AG09309 (cell line): ENCODE results near the gene GSK3B.
A peak's percentile ranks its signal among the peaks of the same experiment; 100 is the strongest.

ENCODE experiments used
- DNase-seq: peaks from one replicate; pipeline ENCODE4 v3.0.0-alpha.2; 2010; ENCODE audit warnings: low read depth
- H3K4me3 ChIP-seq: 2 replicates; pipeline ENCODE4 v1.5.1; 2011; ENCODE audit warnings: mild to moderate bottlenecking, low read depth, low read length, moderate library complexity; ENCODE audit not compliant: control insufficient read depth
- CTCF ChIP-seq: IDR thresholded peaks from 2 replicates; pipeline ENCODE4 v1.5.1; 2011; ENCODE audit warnings: mild to moderate bottlenecking, low read depth, low read length, inconsistent platforms; ENCODE audit not compliant: insufficient read depth, control insufficient read depth; ENCODE audit errors: missing control alignments

The GSK3B gene

GRCh38 chr3:119913021-119913420, 181.2 kb downstream of the GSK3B start:
- TF ChIP-seq CTCF = no peak

GRCh38 chr3:119912220-119912619, 182.0 kb downstream of the GSK3B start:
- no peak for DNase-seq
- no peak for TF ChIP-seq CTCF
- H3K4me3 ChIP-seq = no peak overlapping the region

More at GRCh38 chr3:119913021-119913420, 181.2 kb downstream of the GSK3B start:
- DNase-seq = peak; percentile 55
- H3K4me3 ChIP-seq = no peak overlapping the region

GRCh38 chr3:119911748-119912147, 182.5 kb downstream of the GSK3B start:
- no peak overlapping the region for H3K4me3 ChIP-seq
- DNase-seq = no peak
- TF ChIP-seq CTCF = no peak

- DNase-seq = no peak
- H3K4me3 ChIP-seq = no peak overlapping the region
- no peak for TF ChIP-seq CTCF
Measured at GRCh38 chr3:119902061-119902460, 192.2 kb downstream of the GSK3B start.

- H3K4me3 ChIP-seq = no peak overlapping the region
- DNase-seq = no peak
- no peak for TF ChIP-seq CTCF
Measured at GRCh38 chr3:119901148-119901547, 193.1 kb downstream of the GSK3B start.

- no peak for TF ChIP-seq CTCF
- no peak for DNase-seq
- no peak overlapping the region for H3K4me3 ChIP-seq
Measured at GRCh38 chr3:119899192-119899511, 195.1 kb downstream of the GSK3B start.

GRCh38 chr3:119898478-119899191, 195.6 kb downstream of the GSK3B start:
- no peak for TF ChIP-seq CTCF

More at GRCh38 chr3:119898478-119899191, 195.6 kb downstream of the GSK3B start:
- DNase-seq = no peak
- no peak overlapping the region for H3K4me3 ChIP-seq
